Esophagus (tissue), 2 donors: ENCODE results near the gene ARVCF. TPM values are rescaled to one million over a fixed set of nuclear protein-coding genes. Genes with fewer than 3 reads are reported as not detected.

Experiments used
- H3K27ac ChIP-seq, 2 donors: one replicate each; pipeline ENCODE4 v1.5.1; 2013; ENCODE audit warnings: low read depth in 2 of 2, mild to moderate bottlenecking in 2 of 2, inconsistent platforms in 1 of 2, low read length in 1 of 2, moderate library complexity in 1 of 2
- H3K27me3 ChIP-seq, 2 donors: one replicate each; pipeline ENCODE4 v1.6.1; 2013; ENCODE audit warnings: low read length in 2 of 2, control low read depth in 1 of 2, mild to moderate bottlenecking in 1 of 2; ENCODE audit not compliant: insufficient read depth in 2 of 2, control insufficient read depth in 1 of 2
- H3K36me3 ChIP-seq, 2 donors: one replicate each; pipeline ENCODE4 v1.6.1; 2013; ENCODE audit warnings: low read length in 1 of 2; ENCODE audit not compliant: control insufficient read depth in 2 of 2, insufficient read depth in 2 of 2
- H3K4me1 ChIP-seq, 2 donors: one replicate each; pipeline ENCODE4 v1.6.1; 2013; ENCODE audit warnings: low read length in 1 of 2; ENCODE audit not compliant: control insufficient read depth in 2 of 2, insufficient read depth in 2 of 2
- H3K4me3 ChIP-seq, 2 donors: one replicate each; pipeline ENCODE4 v1.5.1; 2013; ENCODE audit warnings: low read length in 2 of 2, mild to moderate bottlenecking in 2 of 2, low read depth in 1 of 2, moderate library complexity in 1 of 2
- H3K9me3 ChIP-seq, 2 donors: one replicate each; pipeline ENCODE4 v1.6.1; 2013; ENCODE audit warnings: mild to moderate bottlenecking in 2 of 2, low read depth in 1 of 2, low read length in 1 of 2, moderate library complexity in 1 of 2; ENCODE audit not compliant: control insufficient read depth in 2 of 2, insufficient read depth in 1 of 2
- WGBS, 2 donors: extraction: QIAGEN DNeasy Blood & Tissue Kit; methylation state at CpG; one replicate each; pipeline ENCODE4 v1.1.7; 2013; 5-methylcytosine and 5-hydroxymethylcytosine counted together
- polyA plus RNA-seq, 2 donors: library from polyadenylated mRNA; stranded (reverse); fragments of 200-250 nt; gene quantifications; one replicate each; pipeline ENCODE4 v1.2.3, GENCODE V29; 2013
- donor health status: healthy with polysubstance abuse.
- donor health status: Bipolar disorder and iron deficiency.

The ARVCF gene
- polyA plus RNA-seq, 2 donors: 3.4 to 5.5 TPM

DNA sequence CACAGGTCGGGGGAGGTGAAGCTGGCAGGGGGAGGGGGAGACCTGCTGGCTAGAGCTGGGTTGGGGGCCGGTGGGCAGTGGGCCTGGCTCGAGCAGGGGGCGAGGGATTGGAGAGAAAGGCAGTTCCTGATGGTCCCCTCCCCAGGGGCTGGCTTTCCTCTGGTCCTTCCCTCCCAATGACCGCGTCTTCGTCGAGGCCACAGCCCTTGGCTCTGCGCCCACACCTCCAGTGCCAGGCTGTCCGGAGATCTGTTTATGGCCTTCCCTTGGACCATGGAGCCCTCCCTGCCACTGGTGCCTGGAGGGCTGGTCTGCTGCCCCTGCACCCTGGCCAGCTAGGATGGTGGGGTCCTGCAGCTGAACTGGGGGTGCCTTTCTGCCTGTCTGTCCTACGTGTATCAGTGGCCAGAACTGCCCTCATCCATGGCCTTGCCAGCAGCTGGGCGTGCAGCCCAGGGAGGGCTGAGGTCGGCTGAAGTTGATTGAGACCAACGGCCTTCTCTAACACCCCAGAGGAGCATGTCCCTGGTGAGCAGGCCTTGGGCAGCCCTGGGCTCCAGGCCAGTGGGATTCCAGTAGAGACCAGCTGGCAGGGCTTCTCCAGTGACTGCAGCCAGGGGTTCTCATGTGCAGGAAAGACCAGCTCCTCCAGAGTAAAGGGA is 16.6 kb upstream of the ARVCF start:
- H3K27me3 ChIP-seq: no peaks in the 10 kb centered on the region
- peaks cover 4 to 17% of the 10 kb centered on the region in 2 donors for H3K4me1 ChIP-seq
- 54 to 78% methylated on average over 14 of the region's 14 CpGs for WGBS, 2 donors
- H3K9me3 ChIP-seq: no peaks in the 10 kb centered on the region
- H3K4me3 ChIP-seq: no peak overlapping the region
- H3K36me3 ChIP-seq: peaks cover 6 to 28% of the 10 kb centered on the region in 2 donors
- H3K27ac ChIP-seq: no peak overlapping the region

DNA sequence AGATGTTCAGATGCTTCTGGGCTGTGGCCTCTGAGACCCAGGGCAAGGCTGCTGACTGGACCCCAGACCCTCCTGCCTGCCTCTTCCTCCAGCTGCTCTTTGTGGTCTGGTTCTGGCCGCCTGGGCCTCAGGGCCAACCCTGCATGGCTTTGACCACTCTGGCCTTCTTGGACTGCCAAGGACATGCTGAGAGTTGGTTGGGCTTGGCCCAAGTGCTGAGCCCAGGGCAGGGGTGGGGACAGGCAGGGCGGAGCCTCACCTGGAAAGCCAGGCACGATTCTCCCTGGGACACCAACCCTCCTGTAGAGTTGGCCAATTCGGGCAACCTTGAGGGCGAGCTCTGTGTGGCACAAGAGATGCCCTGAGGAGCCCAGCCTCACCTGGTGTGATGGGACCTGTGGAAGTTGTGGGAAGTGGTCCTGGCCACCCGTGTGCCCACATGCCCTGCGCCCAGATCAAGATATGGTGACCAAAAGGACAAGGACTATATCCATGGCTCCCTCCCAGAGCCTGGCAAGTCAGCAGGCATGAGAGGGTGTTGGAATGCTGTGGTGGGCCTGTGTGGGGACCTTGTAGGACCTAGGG is 15.9 kb upstream of the ARVCF start:
- no peak overlapping the region for H3K4me3 ChIP-seq
- H3K27ac ChIP-seq: no peak overlapping the region
- peaks cover 4 to 17% of the 10 kb centered on the region in 2 donors for H3K4me1 ChIP-seq
- peaks cover 6 to 24% of the 10 kb centered on the region in 2 donors for H3K36me3 ChIP-seq
- 73 to 86% methylated on average over 7 of the region's 7 CpGs for WGBS, 2 donors
- no peaks in the 10 kb centered on the region for H3K9me3 ChIP-seq
- H3K27me3 ChIP-seq: no peaks in the 10 kb centered on the region

DNA sequence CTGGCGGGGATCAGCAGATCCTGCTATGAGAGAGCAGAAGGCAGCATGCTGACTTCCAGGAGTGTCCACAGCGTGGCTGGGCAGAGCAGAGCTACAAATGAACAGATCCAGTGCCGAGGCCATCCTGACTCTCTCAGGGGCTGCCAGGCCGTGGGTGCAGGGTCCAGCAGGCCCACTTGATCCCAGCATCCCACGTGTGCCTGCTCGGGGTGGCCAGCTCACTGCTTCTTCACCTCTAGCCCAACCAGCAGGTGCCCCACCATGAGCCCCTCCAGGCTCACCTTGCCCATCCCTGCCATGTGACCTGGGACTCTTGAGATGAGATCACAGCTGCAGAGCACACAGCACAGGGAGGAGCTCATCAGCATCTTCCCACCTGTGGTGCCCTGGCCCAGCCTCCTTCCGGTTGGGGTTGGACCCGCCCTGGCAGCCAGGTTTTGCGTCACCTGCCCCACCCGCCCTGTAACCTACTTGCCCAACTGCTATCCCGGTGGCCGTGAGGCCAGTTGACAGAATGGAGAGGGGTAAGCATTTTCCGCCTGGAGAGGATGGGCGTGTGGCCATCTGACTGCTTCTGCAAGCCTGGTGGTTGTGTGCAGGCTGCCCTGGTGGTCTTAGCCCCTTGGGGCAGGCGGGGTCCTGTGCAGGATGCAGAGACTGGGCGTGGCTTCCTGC is 15.2 kb upstream of the ARVCF start:
- Histone ChIP-seq H3K4me1 (peaks cover 4 to 17% of the 10 kb centered on the region in 2 donors), H3K9me3 (no peaks in the 10 kb centered on the region), H3K27me3 (no peaks in the 10 kb centered on the region), H3K27ac (no peak overlapping the region), H3K4me3 (no peak overlapping the region), H3K36me3 (peaks cover 2 to 21% of the 10 kb centered on the region in 2 donors)
- WGBS, 2 donors: 73 to 77% methylated on average over 16 of the region's 16 CpGs

DNA sequence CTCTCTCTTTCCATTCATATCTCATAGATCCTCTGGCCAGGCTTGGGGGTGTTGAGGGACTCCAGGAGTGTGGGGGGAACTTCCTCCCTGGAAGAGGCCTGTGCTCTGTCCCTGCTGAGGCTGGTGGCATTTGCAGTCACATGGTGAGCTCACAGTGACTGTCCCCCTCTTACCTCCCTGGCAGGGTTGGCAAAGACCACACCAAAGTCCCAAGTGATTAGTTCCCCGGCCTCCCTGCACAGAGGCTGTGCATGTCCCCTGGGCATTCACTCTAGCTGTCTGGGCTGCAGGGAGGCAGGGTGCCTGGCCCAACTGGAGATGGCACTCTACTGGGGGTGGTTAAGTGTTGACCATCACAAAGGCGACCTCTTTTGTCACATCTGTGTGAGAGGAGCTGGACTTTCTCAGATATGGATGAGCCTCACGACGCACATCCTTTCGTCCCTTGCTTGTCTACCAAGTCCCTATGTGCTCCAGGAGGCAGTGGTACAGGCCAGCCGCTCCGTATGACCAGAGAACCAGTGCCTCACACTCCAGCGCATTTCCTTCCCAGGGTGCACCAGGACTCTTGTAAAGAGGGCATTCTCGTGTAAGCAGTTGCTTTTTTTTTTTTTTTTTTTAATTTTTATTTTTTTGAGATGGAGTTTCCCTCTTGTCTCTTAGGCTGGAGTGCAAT is 13.1 kb upstream of the ARVCF start:
- Histone ChIP-seq H3K36me3 (peaks cover 0 to 12% of the 10 kb centered on the region in 2 donors), H3K9me3 (no peaks in the 10 kb centered on the region), H3K27me3 (no peaks in the 10 kb centered on the region), H3K27ac (no peak overlapping the region), H3K4me1 (peaks cover 4 to 17% of the 10 kb centered on the region in 2 donors), H3K4me3 (no peak overlapping the region)
- WGBS, 2 donors: 92 to 96% methylated on average over 9 of the region's 9 CpGs

DNA sequence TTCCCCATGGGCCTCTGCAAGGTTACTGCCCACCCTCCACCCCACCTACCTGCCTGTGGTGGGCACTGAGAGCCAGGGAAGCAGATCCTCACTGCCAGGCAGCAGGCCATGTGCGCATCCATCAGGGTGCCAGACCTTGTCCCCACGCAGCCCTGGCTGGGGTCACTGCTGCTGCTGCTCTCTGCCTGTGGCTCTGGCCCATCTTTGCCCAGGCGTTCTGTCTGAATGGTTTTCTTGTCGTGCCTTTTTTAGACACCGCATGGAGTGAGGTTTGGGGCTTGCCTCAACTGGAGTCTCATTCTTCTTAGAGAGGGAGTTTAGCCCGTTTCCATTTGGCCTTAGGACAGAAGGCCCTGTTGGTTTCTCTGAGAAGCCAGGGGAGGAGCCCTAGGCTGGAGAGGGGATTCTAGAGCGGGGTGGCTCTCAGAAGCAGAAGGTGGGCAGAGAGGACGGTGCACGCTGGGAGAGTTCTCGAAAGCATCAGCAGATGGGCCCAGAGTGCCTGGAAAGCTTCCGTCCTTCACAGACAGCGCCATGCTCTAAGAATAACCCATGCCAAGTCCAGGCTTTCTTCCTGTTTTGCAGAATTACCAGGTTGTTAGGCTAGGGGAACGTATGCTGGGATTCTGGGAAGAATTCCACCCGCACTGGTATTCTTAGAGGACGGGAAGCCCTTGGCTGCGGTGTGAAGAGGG is 12.4 kb upstream of the ARVCF start:
- no peaks in the 10 kb centered on the region for H3K9me3 ChIP-seq
- no peak overlapping the region for H3K4me3 ChIP-seq
- peaks cover 0 to 15% of the 10 kb centered on the region in 2 donors for H3K36me3 ChIP-seq
- peaks cover 4 to 17% of the 10 kb centered on the region in 2 donors for H3K4me1 ChIP-seq
- 76% methylated on average over 16 of the region's 16 CpGs for WGBS, 2 donors
- H3K27ac ChIP-seq: no peak overlapping the region
- H3K27me3 ChIP-seq: no peaks in the 10 kb centered on the region

DNA sequence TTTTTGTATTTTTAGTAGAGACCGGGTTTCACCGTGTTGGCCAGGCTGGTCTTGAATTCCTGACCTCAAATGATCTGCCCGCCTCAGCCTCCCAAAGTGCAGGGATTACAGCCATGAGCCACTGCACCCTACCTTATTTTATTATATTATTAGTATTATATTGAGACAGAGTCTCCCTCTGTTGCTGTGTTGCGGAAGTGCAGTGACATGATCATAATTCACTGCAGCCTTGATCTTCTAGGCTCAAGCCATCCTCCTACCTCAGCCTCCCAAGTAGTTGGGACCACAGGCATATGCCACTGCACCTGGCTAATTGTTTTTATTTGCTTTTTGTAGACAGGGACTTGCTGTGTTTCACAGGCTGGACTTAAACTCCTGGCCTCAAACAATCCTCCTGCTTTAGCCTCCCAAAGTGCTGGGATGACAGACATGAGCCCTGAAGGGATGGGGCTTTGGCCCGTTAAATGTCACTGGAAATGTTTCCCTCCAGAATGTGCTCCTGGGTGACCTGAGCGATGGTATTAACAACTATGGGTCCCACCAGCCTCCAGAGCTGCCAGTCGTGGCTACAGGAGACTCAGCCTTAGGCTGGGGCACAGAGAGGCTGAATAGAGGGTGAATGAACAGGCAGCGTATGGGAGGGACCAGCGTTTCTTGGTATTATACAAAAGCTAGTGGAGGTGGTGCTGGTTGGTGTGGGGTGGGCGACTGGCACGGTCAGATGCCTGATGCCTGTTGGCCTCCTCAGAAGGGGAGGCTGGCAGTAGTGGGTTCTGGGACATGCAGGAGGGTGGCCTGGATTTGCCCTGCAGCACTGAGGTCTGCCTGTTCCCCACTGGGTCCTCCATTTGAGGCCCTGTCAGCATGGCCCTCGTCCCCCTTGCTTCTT is 11.6 kb upstream of the ARVCF start:
- Histone ChIP-seq H3K27ac (no peak overlapping the region), H3K27me3 (no peaks in the 10 kb centered on the region)
- 88% methylated on average over 12 of the region's 12 CpGs for WGBS, 2 donors

DNA sequence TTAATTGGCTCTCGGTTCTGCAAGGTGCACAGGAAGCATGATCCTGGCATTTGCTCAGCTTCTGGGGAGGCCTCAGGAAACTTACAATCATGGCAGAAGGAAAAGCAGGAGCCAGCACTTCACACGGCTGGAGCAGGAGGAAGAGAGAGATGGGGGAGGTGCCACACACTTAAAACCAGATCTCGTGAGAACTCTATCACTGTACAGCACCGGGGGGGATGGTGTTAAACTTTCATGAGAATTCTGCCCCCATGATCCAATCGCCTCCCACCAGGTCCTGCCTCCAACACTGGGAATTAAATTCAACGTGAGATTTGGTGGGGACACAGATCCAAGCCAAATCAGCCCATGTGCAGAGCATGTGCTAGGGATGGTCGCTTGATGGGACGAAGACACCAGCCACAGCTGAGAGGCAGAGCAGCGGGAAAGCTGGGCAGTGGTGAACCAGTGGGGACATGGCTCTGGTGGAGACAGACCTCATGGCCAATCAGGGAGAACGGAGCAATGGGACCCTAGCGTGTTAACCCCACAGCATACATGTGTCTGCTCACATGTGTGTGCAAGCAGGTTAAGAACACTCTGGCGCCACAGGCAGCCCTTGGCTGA is 10.5 kb upstream of the ARVCF start:
- Histone ChIP-seq H3K4me3 (no peak overlapping the region), H3K27me3 (no peaks in the 10 kb centered on the region), H3K9me3 (no peaks in the 10 kb centered on the region), H3K36me3 (peaks cover 0 to 11% of the 10 kb centered on the region in 2 donors), H3K4me1 (peaks cover 5 to 9% of the 10 kb centered on the region in 2 donors), H3K27ac (no peak overlapping the region)
- 83 to 87% methylated on average over 12 of the region's 12 CpGs for WGBS, 2 donors

More for the DNA sequence above, 11.6 kb upstream of the ARVCF start:
- H3K9me3 ChIP-seq: no peaks in the 10 kb centered on the region
- H3K4me3 ChIP-seq: no peak overlapping the region
- peaks cover 0 to 11% of the 10 kb centered on the region in 2 donors for H3K36me3 ChIP-seq
- H3K4me1 ChIP-seq: peaks cover 4 to 14% of the 10 kb centered on the region in 2 donors

DNA sequence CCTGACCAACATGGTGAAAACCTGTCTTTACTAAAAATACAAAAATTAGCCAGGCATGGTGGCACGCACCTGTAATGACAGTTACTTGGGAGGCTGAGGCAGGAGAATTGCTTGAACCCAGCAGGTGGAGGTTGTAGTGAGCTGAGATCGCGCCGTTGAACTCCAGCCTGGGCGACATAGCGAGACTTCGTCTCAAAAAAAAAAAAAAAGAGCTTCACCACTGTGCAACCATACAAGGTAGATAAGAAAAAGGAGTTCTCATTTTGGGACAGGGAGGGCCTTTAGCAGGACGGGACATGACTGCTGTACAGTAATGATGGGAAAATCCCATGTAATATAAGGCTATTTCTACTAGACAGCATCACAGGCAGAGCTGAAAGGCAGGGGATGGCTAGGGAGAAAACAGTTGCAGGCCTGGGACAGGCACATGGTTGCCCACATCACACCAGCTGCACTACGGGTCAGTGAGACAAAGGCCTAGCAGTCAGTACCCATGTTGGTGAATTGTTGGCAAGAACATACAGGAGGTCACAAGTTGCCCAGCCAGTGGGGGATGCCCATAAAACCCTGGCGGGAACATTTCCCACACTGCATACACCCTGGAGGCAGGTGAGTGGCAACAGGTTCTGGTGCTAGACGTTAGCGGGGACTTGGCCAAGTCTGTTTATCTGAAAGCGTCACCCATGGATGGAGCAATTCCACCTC is 9.7 kb upstream of the ARVCF start:
- Histone ChIP-seq H3K4me3 (no peak overlapping the region), H3K27me3 (no peaks in the 10 kb centered on the region), H3K36me3 (peaks cover 0 to 8% of the 10 kb centered on the region in 2 donors), H3K27ac (no peak overlapping the region), H3K9me3 (no peaks in the 10 kb centered on the region), H3K4me1 (peaks cover 9 to 10% of the 10 kb centered on the region in 2 donors)
- 92 to 95% methylated on average over 13 of the region's 13 CpGs for WGBS, 2 donors
